ENCODE measurements around the gene KDM3B.
A peak's percentile ranks its signal among the peaks of the same experiment; 100 is the strongest.

KDM3B gene

GRCh38 chr5:138353560-138354080 is 1.1 kb downstream of the KDM3B start:
- peaks cover 57% of the 10 kb centered on the region for H3K36me3 ChIP-seq (ENCODE audit: control insufficient read depth, low read length)
- peak overlapping the region; percentile 83 for H3K4me2 ChIP-seq (ENCODE audit: low read length)
- no peak for TF ChIP-seq CTCF (IDR thresholded peaks at IDR 0.05; ENCODE audit: low read depth, low read length, poor library complexity, severe bottlenecking)
- no peak for TF ChIP-seq EZH2phosphoT487 (IDR thresholded peaks at IDR 0.05; ENCODE audit: borderline replicate concordance, low read length)
- peaks cover 60% of the 10 kb centered on the region for H3K79me2 ChIP-seq (ENCODE audit: control insufficient read depth, low read length)
- H3K9me2 ChIP-seq (replicated peaks; ENCODE audit: control insufficient read depth, low read length) = no peaks in the 10 kb centered on the region
- H3K27ac ChIP-seq (ENCODE audit: low read depth, low read length) = peak overlapping the region; percentile 84
- H3K27me3 ChIP-seq (ENCODE audit: control insufficient read depth, low read length) = no peaks in the 10 kb centered on the region
- H4K20me1 ChIP-seq (ENCODE audit: control insufficient read depth, insufficient read depth, low read depth, low read length) = peaks cover 13% of the 10 kb centered on the region
- peak overlapping the region; percentile 98 for H3K4me3 ChIP-seq (ENCODE audit: low read length)
- H3F3A ChIP-seq (ENCODE audit: control insufficient read depth, insufficient read depth) = peaks cover 10% of the 10 kb centered on the region; the same call in 1 of the 2 replicates
- peaks cover 6% of the 10 kb centered on the region; the same call in 1 of the 2 replicates for H3K9me3 ChIP-seq (ENCODE audit: control insufficient read depth, insufficient read depth, low read length)
- peaks cover 18% of the 10 kb centered on the region for H3K4me1 ChIP-seq (ENCODE audit: control insufficient read depth, low read length)

- peaks cover 18% of the 10 kb centered on the region for H3K4me1 ChIP-seq (ENCODE audit: control insufficient read depth, low read length)
- H3K4me3 ChIP-seq (ENCODE audit: low read length) = peak overlapping the region; percentile 98
- peak overlapping the region; percentile 83 for H3K4me2 ChIP-seq (ENCODE audit: low read length)
- H3K27ac ChIP-seq (ENCODE audit: low read depth, low read length) = no peak overlapping the region; the same call in 1 of the 2 replicates
- H3K9me3 ChIP-seq (ENCODE audit: control insufficient read depth, insufficient read depth, low read length) = peaks cover 6% of the 10 kb centered on the region; the same call in 1 of the 2 replicates
- H3K36me3 ChIP-seq (ENCODE audit: control insufficient read depth, low read length) = peaks cover 49% of the 10 kb centered on the region
- H3K27me3 ChIP-seq (ENCODE audit: control insufficient read depth, low read length) = no peaks in the 10 kb centered on the region
- no peaks in the 10 kb centered on the region for H3K9me2 ChIP-seq (replicated peaks; ENCODE audit: control insufficient read depth, low read length)
- H4K20me1 ChIP-seq (ENCODE audit: control insufficient read depth, insufficient read depth, low read depth, low read length) = peaks cover 13% of the 10 kb centered on the region
- no peak for TF ChIP-seq EZH2phosphoT487 (IDR thresholded peaks at IDR 0.05; ENCODE audit: borderline replicate concordance, low read length)
- TF ChIP-seq CTCF (IDR thresholded peaks at IDR 0.05; ENCODE audit: low read depth, low read length, poor library complexity, severe bottlenecking) = no peak
- H3K79me2 ChIP-seq (ENCODE audit: control insufficient read depth, low read length) = peaks cover 67% of the 10 kb centered on the region
- peaks cover 10% of the 10 kb centered on the region; the same call in 1 of the 2 replicates for H3F3A ChIP-seq (ENCODE audit: control insufficient read depth, insufficient read depth)
These were observed 1.9 kb downstream of the KDM3B start for GRCh38 chr5:138354387-138354786.

GRCh38 chr5:138354926-138355378 is 2.5 kb downstream of the KDM3B start:
- H4K20me1 ChIP-seq (ENCODE audit: control insufficient read depth, insufficient read depth, low read depth, low read length) = peaks cover 13% of the 10 kb centered on the region

More at GRCh38 chr5:138354926-138355378, 2.5 kb downstream of the KDM3B start:
- TF ChIP-seq EZH2phosphoT487 (IDR thresholded peaks at IDR 0.05; ENCODE audit: borderline replicate concordance, low read length) = no peak
- TF ChIP-seq CTCF (IDR thresholded peaks at IDR 0.05; ENCODE audit: low read depth, low read length, poor library complexity, severe bottlenecking) = no peak
- H3K79me2 ChIP-seq (ENCODE audit: control insufficient read depth, low read length) = peaks cover 72% of the 10 kb centered on the region
- H3K4me3 ChIP-seq (ENCODE audit: low read length) = peak overlapping the region; percentile 98
- peaks cover 10% of the 10 kb centered on the region; the same call in 1 of the 2 replicates for H3F3A ChIP-seq (ENCODE audit: control insufficient read depth, insufficient read depth)
- H3K36me3 ChIP-seq (ENCODE audit: control insufficient read depth, low read length) = peaks cover 45% of the 10 kb centered on the region
- H3K4me1 ChIP-seq (ENCODE audit: control insufficient read depth, low read length) = peaks cover 18% of the 10 kb centered on the region
- no peaks in the 10 kb centered on the region for H3K27me3 ChIP-seq (ENCODE audit: control insufficient read depth, low read length)
- H3K4me2 ChIP-seq (ENCODE audit: low read length) = peak overlapping the region; percentile 83
- H3K9me2 ChIP-seq (replicated peaks; ENCODE audit: control insufficient read depth, low read length) = no peaks in the 10 kb centered on the region
- no peak overlapping the region for H3K27ac ChIP-seq (ENCODE audit: low read depth, low read length)
- peaks cover 6% of the 10 kb centered on the region; the same call in 1 of the 2 replicates for H3K9me3 ChIP-seq (ENCODE audit: control insufficient read depth, insufficient read depth, low read length)
